Neural cell (in vitro differentiated cells): Measurements from ENCODE around the gene PTPRO. TPM values are rescaled to one million over a fixed set of nuclear protein-coding genes. Genes with fewer than 3 reads are reported as not detected.

ENCODE experiments used
- H2AFZ ChIP-seq: fragments of 200-600, 300-800 bp; sonication (generic), shearing (Covaris generic); 2 replicates; pipeline ENCODE4 v1.6.0; 2014; ENCODE audit warnings: low read depth, mild to moderate bottlenecking, antibody characterized with exemption, low read length, moderate library complexity
- H3F3A ChIP-seq: fragments of 200-600 bp; shearing (Covaris generic); 2 replicates; pipeline ENCODE4 v1.6.1; 2016; ENCODE audit warnings: mild to moderate bottlenecking, moderate library complexity, mixed read lengths, antibody characterized with exemption, low read length; ENCODE audit not compliant: insufficient read depth, poor library complexity, severe bottlenecking
- H3K27ac ChIP-seq: fragments of 200-600, 300-800 bp; sonication (generic), shearing (Covaris generic); 2 replicates; pipeline ENCODE4 v1.5.1; 2014; ENCODE audit warnings: mild to moderate bottlenecking, low read length, moderate library complexity
- H3K27me3 ChIP-seq: fragments of 300-800, 200-600 bp; sonication (generic), shearing (Covaris generic); 2 replicates; pipeline ENCODE4 v1.6.0; 2014; ENCODE audit warnings: mild to moderate bottlenecking, low read depth, low read length, moderate library complexity; ENCODE audit not compliant: insufficient read depth
- H3K36me3 ChIP-seq: fragments of 300-800, 200-600 bp; sonication (generic), shearing (Covaris generic); 2 replicates; pipeline ENCODE4 v1.5.1; 2014; ENCODE audit warnings: mild to moderate bottlenecking, antibody characterized with exemption, low read length, moderate library complexity; ENCODE audit not compliant: insufficient read depth
- H3K4me2 ChIP-seq: fragments of 300-800, 200-600 bp; sonication (generic), shearing (Covaris generic); 2 replicates; pipeline ENCODE4 v1.6.0; 2014; ENCODE audit warnings: mild to moderate bottlenecking, low read length
- H3K4me3 ChIP-seq: fragments of 300-800, 200-600 bp; sonication (generic), shearing (Covaris generic); 2 replicates; pipeline ENCODE4 v1.5.1; 2014; ENCODE audit warnings: mild to moderate bottlenecking, low read length, moderate library complexity
- H3K79me2 ChIP-seq: fragments of 200-600 bp; shearing (Covaris generic); replicated peaks from 2 replicates; pipeline ENCODE4 v1.6.0; 2014; ENCODE audit warnings: mild to moderate bottlenecking, low read length, moderate library complexity; ENCODE audit not compliant: insufficient read depth
- H3K9ac ChIP-seq: fragments of 300-800, 200-600 bp; sonication (generic), shearing (Covaris generic); 2 replicates; pipeline ENCODE4 v1.6.1; 2016; ENCODE audit warnings: mild to moderate bottlenecking, low read length, mixed read lengths
- H3K9me2 ChIP-seq: fragments of 200-600 bp; shearing (Covaris generic); 2 replicates; pipeline ENCODE4 v1.6.1; 2016; ENCODE audit warnings: mild to moderate bottlenecking, low read length, mixed read lengths; ENCODE audit not compliant: insufficient read depth
- H3K9me3 ChIP-seq: fragments of 200-600, 300-800 bp; sonication (generic), shearing (Covaris generic); 2 replicates; pipeline ENCODE4 v1.6.1; 2016; ENCODE audit warnings: mild to moderate bottlenecking, mixed run types, low read length, moderate library complexity, mixed read lengths
- H4K20me1 ChIP-seq: fragments of 200-600 bp; shearing (Covaris generic); 2 replicates; pipeline ENCODE4 v1.6.1; 2016; ENCODE audit warnings: mild to moderate bottlenecking, mixed run types; ENCODE audit not compliant: insufficient read depth
- EP300 ChIP-seq: fragments of 450-650 bp; conservative IDR thresholded peaks from 2 replicates; pipeline ENCODE4 v1.6.1; 2014; ENCODE audit warnings: antibody characterized with exemption, mild to moderate bottlenecking, moderate library complexity; ENCODE audit not compliant: poor library complexity, severe bottlenecking
- EZH2 ChIP-seq: fragments of 200-600, 300-800 bp; shearing (Covaris generic), sonication (generic); IDR thresholded peaks from 2 replicates; pipeline ENCODE4 v1.6.1; 2014; ENCODE audit warnings: antibody characterized with exemption, low read length, borderline replicate concordance, mild to moderate bottlenecking; ENCODE audit not compliant: insufficient read depth, poor library complexity, severe bottlenecking
- MXI1 ChIP-seq: fragments of 450-650 bp; conservative IDR thresholded peaks from 2 replicates; pipeline ENCODE4 v1.6.1; 2014; ENCODE audit warnings: antibody characterized with exemption, mild to moderate bottlenecking; ENCODE audit not compliant: poor library complexity, severe bottlenecking
- POLR2AphosphoS5 ChIP-seq: IDR thresholded peaks from 2 replicates; pipeline ENCODE4 v1.6.1; 2012
- RAD21 ChIP-seq: fragments of 450-650 bp; conservative IDR thresholded peaks from 2 replicates; pipeline ENCODE4 v1.6.1; 2014; ENCODE audit warnings: antibody characterized with exemption, mild to moderate bottlenecking, moderate library complexity
- REST ChIP-seq: IDR thresholded peaks from 2 replicates; pipeline ENCODE4 v1.6.1; 2012; ENCODE audit warnings: borderline replicate concordance
- SMC3 ChIP-seq: fragments of 450-650 bp; conservative IDR thresholded peaks from 2 replicates; pipeline ENCODE4 v1.6.1; 2014; ENCODE audit warnings: antibody characterized with exemption, mild to moderate bottlenecking, moderate library complexity; ENCODE audit not compliant: poor library complexity
- TAF1 ChIP-seq: IDR thresholded peaks from 2 replicates; pipeline ENCODE4 v1.6.1; 2012; ENCODE audit warnings: low read depth
- polyA plus RNA-seq: library from polyadenylated mRNA; depleted of rRNA; stranded (reverse); fragments of >200 nt; gene quantifications from 2 replicates; pipeline ENCODE4 v1.2.3, GENCODE V29; 2014
- TF ChIP-seq, protein P1 (sequence below): fragments of 450-650 bp; IDR thresholded peaks from 2 replicates; pipeline ENCODE4 v1.5.1; 2014; ENCODE audit warnings: antibody characterized with exemption, mild to moderate bottlenecking, moderate library complexity; ENCODE audit not compliant: poor library complexity, severe bottlenecking

Gene PTPRO
- polyA plus RNA-seq, 1 donor from 2014 or later = 124 TPM

DNA sequence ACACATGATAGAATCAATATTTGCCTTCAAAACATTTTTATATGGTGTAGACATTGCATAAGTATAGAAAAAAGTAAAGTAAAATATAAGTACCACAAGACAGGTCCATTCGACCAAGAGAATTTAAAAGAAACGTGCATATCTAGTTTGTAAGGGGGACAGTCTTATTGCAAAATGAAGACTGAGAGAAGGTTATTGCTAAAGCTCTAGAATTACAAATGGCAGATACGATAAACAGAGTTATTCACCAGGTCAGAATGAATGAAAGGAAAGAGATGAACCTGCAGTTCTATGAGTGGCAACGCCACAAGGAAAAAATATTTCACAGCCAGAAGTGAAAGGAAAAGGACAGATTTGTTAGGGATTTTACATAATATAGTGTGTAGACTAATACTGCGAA is 224.8 kb downstream of the PTPRO start:
- H3K9ac ChIP-seq = no peak overlapping the region
- no peaks in the 10 kb centered on the region for H3K79me2 ChIP-seq
- H3K9me2 ChIP-seq = no peaks in the 10 kb centered on the region

DNA sequence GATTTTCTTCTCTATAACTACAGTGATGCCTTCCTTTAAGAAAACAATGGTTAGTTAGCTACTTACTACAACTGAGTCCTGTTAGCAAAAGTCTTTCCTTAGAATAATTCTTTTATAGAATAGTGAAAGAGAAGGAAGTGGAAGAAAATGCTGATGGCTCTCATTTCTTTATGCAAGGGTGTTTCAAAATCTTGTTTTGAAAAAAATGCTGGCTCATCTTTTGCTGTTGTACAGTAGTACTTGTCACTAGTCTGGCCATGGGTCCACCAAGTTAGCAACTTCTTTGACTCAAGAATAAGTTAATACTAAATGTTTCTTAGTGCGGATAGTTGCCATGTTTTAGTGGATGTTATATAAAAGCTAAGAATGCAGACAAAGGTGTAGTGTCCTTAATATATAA is 225.4 kb downstream of the PTPRO start:
- Histone ChIP-seq H3K36me3 (peaks cover 16% of the 10 kb centered on the region), H4K20me1 (no peaks in the 10 kb centered on the region), H3F3A (no peaks in the 10 kb centered on the region), H3K9ac (no peak overlapping the region), H3K9me2 (no peaks in the 10 kb centered on the region), H3K4me2 (no peak overlapping the region), H2AFZ (no peak overlapping the region), H3K27ac (no peak overlapping the region), H3K79me2 (no peaks in the 10 kb centered on the region), H3K9me3 (no peaks in the 10 kb centered on the region), H3K4me3 (no peak overlapping the region), H3K27me3 (no peaks in the 10 kb centered on the region)
- no peak for TF ChIP-seq MXI1
- no peak for TF ChIP-seq EZH2
- no peak for TF ChIP-seq RAD21
- no peak for TF ChIP-seq TAF1
- no peak for TF ChIP-seq SMC3
- TF ChIP-seq REST = no peak
- no peak for TF ChIP-seq EP300
- no peak for TF ChIP-seq POLR2AphosphoS5
- TF ChIP-seq, protein P1, sequence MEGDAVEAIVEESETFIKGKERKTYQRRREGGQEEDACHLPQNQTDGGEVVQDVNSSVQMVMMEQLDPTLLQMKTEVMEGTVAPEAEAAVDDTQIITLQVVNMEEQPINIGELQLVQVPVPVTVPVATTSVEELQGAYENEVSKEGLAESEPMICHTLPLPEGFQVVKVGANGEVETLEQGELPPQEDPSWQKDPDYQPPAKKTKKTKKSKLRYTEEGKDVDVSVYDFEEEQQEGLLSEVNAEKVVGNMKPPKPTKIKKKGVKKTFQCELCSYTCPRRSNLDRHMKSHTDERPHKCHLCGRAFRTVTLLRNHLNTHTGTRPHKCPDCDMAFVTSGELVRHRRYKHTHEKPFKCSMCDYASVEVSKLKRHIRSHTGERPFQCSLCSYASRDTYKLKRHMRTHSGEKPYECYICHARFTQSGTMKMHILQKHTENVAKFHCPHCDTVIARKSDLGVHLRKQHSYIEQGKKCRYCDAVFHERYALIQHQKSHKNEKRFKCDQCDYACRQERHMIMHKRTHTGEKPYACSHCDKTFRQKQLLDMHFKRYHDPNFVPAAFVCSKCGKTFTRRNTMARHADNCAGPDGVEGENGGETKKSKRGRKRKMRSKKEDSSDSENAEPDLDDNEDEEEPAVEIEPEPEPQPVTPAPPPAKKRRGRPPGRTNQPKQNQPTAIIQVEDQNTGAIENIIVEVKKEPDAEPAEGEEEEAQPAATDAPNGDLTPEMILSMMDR = no peak

More for the DNA sequence above, 224.8 kb downstream of the PTPRO start:
- H3K4me2 ChIP-seq = no peak overlapping the region
- no peaks in the 10 kb centered on the region for H3K27me3 ChIP-seq
- peaks cover 16% of the 10 kb centered on the region for H3K36me3 ChIP-seq
- H2AFZ ChIP-seq = no peak overlapping the region
- no peak overlapping the region for H3K27ac ChIP-seq
- no peaks in the 10 kb centered on the region for H3F3A ChIP-seq
- no peaks in the 10 kb centered on the region for H4K20me1 ChIP-seq
- no peaks in the 10 kb centered on the region for H3K9me3 ChIP-seq
- H3K4me3 ChIP-seq = no peak overlapping the region
- TF ChIP-seq TAF1 = no peak
- TF ChIP-seq SMC3 = no peak
- TF ChIP-seq RAD21 = no peak
- TF ChIP-seq, protein P1 = no peak
